K562 (cell line): ENCODE data around the gene KRT80. TPM values are rescaled to one million over a fixed set of nuclear protein-coding genes. Genes with fewer than 3 reads are reported as not detected.

Source experiments
- ATAC-seq: fragments of 200-7000 bp; cut with Tn5 transposase; 3 replicates; pipeline ENCODE4 v1.9.1; 2020; ENCODE audit warnings: moderate library complexity
- BruUV-seq: library from RNA; stranded (reverse); fragments of 400-500 nt; replicated peaks from 2 replicates; lab custom pipeline; 2021; lab: Mats Ljungman, UMichigan
- CTCF ChIA-PET: fragments of 300-600 bp; formaldehyde crosslinking; extraction: SDS; loops from one replicate; lab custom pipeline; 2021; ENCODE audit warnings: low intra/inter-chr PET ratio; lab: Yijun Ruan, JAX
- POLR2A ChIA-PET: fragments of 300-600, 350-650 bp; sonication (Branson Sonifier 250); formaldehyde crosslinking; extraction: SDS; loops from one replicate; lab custom pipeline; 2021; ENCODE audit warnings: antibody characterized with exemption, inconsistent platforms; lab: Yijun Ruan, JAX
- DNase-seq, 4 experiments: peaks; one replicate each; pipeline versions ENCODE4 v3.0.0 to v3.0.0-alpha.2; 2011 to 2018; ENCODE audit warnings: low spot score in 3 of 4, mixed read lengths in 3 of 4; ENCODE audit errors: extremely low read depth in 1 of 4
- FAIRE-seq: peaks from 2 replicates; lab custom pipeline; 2011; peaks lifted over from hg19 to GRCh38; lab: Jason Lieb, UNC
- H2AFZ ChIP-seq: 2 replicates; pipeline ENCODE4 v1.6.0; 2011; ENCODE audit warnings: low read depth, low read length, control low read depth, inconsistent platforms
- H3K27ac ChIP-seq: fragments of 200-600 bp; 3 replicates; pipeline ENCODE4 v1.8.0; 2011; ENCODE audit warnings: low read depth, mild to moderate bottlenecking, control low read depth, inconsistent platforms, low read length, moderate library complexity, mixed read lengths; ENCODE audit errors: extremely low read depth
- H3K27me3 ChIP-seq, 2 experiments: fragments of 300-600 bp in 1 of 2; 2 replicates in 1 of 2; 3 replicates in 1 of 2; pipeline versions ENCODE4 v1.6.0 to v1.8.0; 2011; ENCODE audit warnings: inconsistent platforms in 2 of 2, low read length in 2 of 2, mild to moderate bottlenecking in 1 of 2, mixed read lengths in 1 of 2, moderate library complexity in 1 of 2; ENCODE audit not compliant: control insufficient read depth in 2 of 2, insufficient read depth in 2 of 2
- H3K36me3 ChIP-seq: fragments of 300-600 bp; 3 replicates; pipeline ENCODE4 v1.8.0; 2011; ENCODE audit warnings: mild to moderate bottlenecking, low read length, inconsistent platforms; ENCODE audit not compliant: control insufficient read depth, insufficient read depth
- H3K4me1 ChIP-seq, 2 experiments: fragments of 200-600 bp in 1 of 2; replicated peaks in 1 of 2; 2 replicates in 1 of 2; 3 replicates in 1 of 2; pipeline versions ENCODE4 v1.5.1 to v1.8.0; 2011; ENCODE audit warnings: inconsistent platforms in 2 of 2, low read length in 2 of 2, mild to moderate bottlenecking in 1 of 2, mixed read lengths in 1 of 2, moderate library complexity in 1 of 2; ENCODE audit not compliant: control insufficient read depth in 2 of 2, insufficient read depth in 2 of 2
- H3K4me2 ChIP-seq: 2 replicates; pipeline ENCODE4 v1.6.1; 2011; ENCODE audit warnings: low read length, control low read depth, inconsistent platforms, mixed read lengths; ENCODE audit not compliant: insufficient read depth
- H3K4me3 ChIP-seq: fragments of 200-600 bp; sonication (generic), shearing (Covaris generic); 2 replicates; pipeline ENCODE4 v1.5.1; 2016; ENCODE audit warnings: control low read depth, inconsistent platforms
- H3K79me2 ChIP-seq: fragments of 200-600 bp; 3 replicates; pipeline ENCODE4 v1.8.0; 2011; ENCODE audit warnings: low read length, inconsistent platforms; ENCODE audit not compliant: control insufficient read depth, insufficient read depth
- H3K9ac ChIP-seq, 2 experiments: 2 replicates each; pipeline versions ENCODE4 v1.6.0 to v1.6.1; 2011; ENCODE audit warnings: low read depth in 2 of 2, low read length in 2 of 2, control low read depth in 1 of 2, inconsistent platforms in 1 of 2, mild to moderate bottlenecking in 1 of 2, mixed read lengths in 1 of 2; ENCODE audit not compliant: insufficient read depth in 1 of 2
- H3K9me1 ChIP-seq: one replicate; pipeline ENCODE4 v1.6.0; 2011; ENCODE audit warnings: inconsistent platforms, mild to moderate bottlenecking, low read length, moderate library complexity; ENCODE audit not compliant: control insufficient read depth, insufficient read depth
- H3K9me3 ChIP-seq: replicated peaks from 2 replicates; pipeline ENCODE4 v1.5.1; 2011; ENCODE audit warnings: low read depth, low read length, inconsistent platforms; ENCODE audit not compliant: control insufficient read depth, insufficient read depth
- H4K20me1 ChIP-seq: replicated peaks from 2 replicates; pipeline ENCODE4 v1.6.1; 2011; ENCODE audit warnings: low read length, inconsistent platforms, mixed read lengths; ENCODE audit not compliant: control insufficient read depth, insufficient read depth
- AFF1 ChIP-seq, 2 experiments: fragments of 450-650 bp; IDR thresholded peaks; 2 replicates each; pipeline ENCODE4 v1.6.1; 2018; ENCODE audit warnings: mild to moderate bottlenecking in 2 of 2, low read depth in 1 of 2; ENCODE audit not compliant: partially characterized antibody in 2 of 2
- ZFP36 ChIP-seq: fragments of 150-350 bp; IDR thresholded peaks from 2 replicates; pipeline ENCODE4 v1.6.1; 2018; ENCODE audit warnings: low read length, low read depth; ENCODE audit not compliant: partially characterized antibody
- WGBS: fragments of 100-300 bp; shearing (Covaris generic); methylation state at CpG from one replicate; pipeline ENCODE4 v1.1.6; 2016; ENCODE audit warnings: low coverage, mixed read lengths; ENCODE audit not compliant: insufficient coverage; ENCODE audit errors: missing lambda C conversion rate; 5-methylcytosine and 5-hydroxymethylcytosine counted together
- in situ Hi-C: fragments of 300-500 bp; cut with MboI; formaldehyde crosslinking; loops from 4 replicates; pipeline ENCODE4 v1.15.0; 2018; ENCODE audit warnings: inconsistent platforms, mixed read lengths
- intact Hi-C: fragments of 100-400 bp; cut with micrococcal nuclease; formaldehyde crosslinking; loops from 2 replicates; pipeline ENCODE4 v1.14.2; 2022
- polyA plus RNA-seq, 8 experiments: library from polyadenylated mRNA; depleted of rRNA in 4 of 8; stranded (reverse) in 5 of 8; unstranded in 3 of 8; fragments of >200 nt; fragmentation: Nextera tagmentation in 2 of 8; fragmentation: Illumina TruSeq in 1 of 8; extraction: Ambion mirVana in 2 of 8; extraction: Trizol in 1 of 8; gene quantifications; 2 replicates each; pipeline versions ENCODE4 v1.2.1 to v1.2.3, GENCODE V29; 2011 to 2014; ENCODE audit warnings: inconsistent platforms in 1 of 8, missing spikeins in 1 of 8
- total RNA-seq, 7 experiments: library from RNA; depleted of rRNA in 6 of 7; stranded (reverse); fragments of >200 nt in 6 of 7; fragmentation: Illumina TruSeq in 2 of 7; extraction: Trizol in 2 of 7; gene quantifications; 2 replicates each; pipeline versions ENCODE4 v1.2.1 to v1.2.3, GENCODE V29; 2011 to 2021; ENCODE audit warnings: low replicate concordance in 1 of 7

The KRT80 gene
- total and polyA plus RNA-seq, 9 of the 15 experiments (the other 6 are each of a cell fraction or from before 2014, with no cell fraction given), result not detected

DNA sequence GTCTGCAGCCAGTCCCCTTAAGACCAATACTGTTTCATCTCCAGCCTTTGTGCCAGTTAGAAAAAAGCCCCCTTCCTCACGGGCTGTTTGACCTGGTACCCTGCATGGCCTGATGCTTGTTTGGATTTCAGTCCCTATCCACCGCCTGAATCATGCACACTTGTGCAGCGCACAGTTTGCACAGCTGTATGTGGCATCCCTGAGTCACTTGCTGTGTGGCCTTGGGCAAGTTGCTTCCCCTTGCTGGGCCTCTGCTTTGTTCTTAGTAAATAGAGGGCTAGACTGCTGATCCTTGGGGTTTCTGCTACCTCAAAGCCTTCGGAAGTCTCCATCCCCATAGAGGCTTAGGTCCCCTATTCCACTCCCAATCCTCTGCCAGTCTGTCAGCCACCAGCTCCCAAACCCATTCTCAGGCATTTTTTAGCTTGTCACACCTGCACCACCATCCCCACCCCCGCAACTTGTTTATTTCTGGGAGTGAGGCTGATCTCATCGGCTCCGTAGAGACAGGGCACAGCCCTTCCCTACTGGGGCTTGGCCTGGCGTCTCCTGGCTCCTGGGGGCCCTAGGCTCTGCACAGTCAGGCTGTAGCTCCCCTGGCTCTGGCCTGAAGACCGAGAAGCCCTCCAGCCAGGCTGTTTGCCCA lies 8.8 kb downstream of the KRT80 start:
- H3K79me2 ChIP-seq, result no peaks in the 10 kb centered on the region
- no peak overlapping the region for H3K4me3 ChIP-seq
- no peak overlapping the region for H2AFZ ChIP-seq
- no peak overlapping the region for H3K4me2 ChIP-seq
- H3K9ac ChIP-seq, result peak overlapping the region in 1 of 2 experiments; percentile 35; a peak in 1 of 4 replicates
- no peak overlapping the region for H3K27ac ChIP-seq
- intact Hi-C loops (no loop called here), in situ Hi-C loops (no loop called here)
- H3K27me3 ChIP-seq, result peaks cover 5 to 56% of the 10 kb centered on the region in 2 experiments; a peak in 3 of 5 replicates
- TF ChIP-seq ZFP36 (peak; percentile 63), AFF1 (IDR thresholded peaks at IDR 0.05; ENCODE audit: low read depth in 1 of 2, partially characterized antibody in 2 of 2) (no peak)
- ATAC-seq (no peak; the same call in 2 of the 3 replicates), DNase-seq (no peak), FAIRE-seq (no peak)
- no peaks in the 10 kb centered on the region for H3K9me3 ChIP-seq
- H3K4me1 ChIP-seq, result no peaks in the 10 kb centered on the region; a peak in 1 of 5 replicates
- CTCF ChIA-PET, result no interaction called here
- no peaks in the 10 kb centered on the region for H3K9me1 ChIP-seq
- no peaks in the 10 kb centered on the region for H3K36me3 ChIP-seq
- WGBS, result 2% methylated on average over 9 of the region's 9 CpGs
- POLR2A ChIA-PET, result interaction anchor here (0.7 kb wide), 1 partner anchor 676 kb away, joined by 3 read pairs; no protein-coding TSS in a partner anchor
- H4K20me1 ChIP-seq, result peaks cover 31% of the 10 kb centered on the region
- BruUV-seq, result no TSS peak
